Activated naive CD4-positive, alpha-beta T cell treated with Interleukin-2 at 50 U/mL for 16 hours (primary cell): Measurements from ENCODE around the gene EPB41L5.
"Not testable (repeated sequence)": the region's sequence is repeated elsewhere in the genome, so short reads cannot be mapped to it uniquely, and the experiment has no call there.

Experiments
- DNase-seq: peaks from one replicate; pipeline ENCODE4 v3.0.0-alpha.2; 2020

EPB41L5 gene

GRCh38 chr2:120104772-120105171, 91.9 kb downstream of the EPB41L5 start:
- DNase-seq = no peak

- no peak for DNase-seq
Observed at GRCh38 chr2:120105360-120105759, 92.5 kb downstream of the EPB41L5 start.

GRCh38 chr2:120108049-120108448, 95.2 kb downstream of the EPB41L5 start:
- no peak for DNase-seq

- no peak for DNase-seq
Observed at GRCh38 chr2:120108749-120109148, 95.9 kb downstream of the EPB41L5 start.

- no peak for DNase-seq
Observed at GRCh38 chr2:120109186-120110061, 96.5 kb downstream of the EPB41L5 start.

GRCh38 chr2:120110062-120110362, 97.1 kb downstream of the EPB41L5 start:
- no peak for DNase-seq

GRCh38 chr2:120110507-120110906, 97.6 kb downstream of the EPB41L5 start:
- DNase-seq = no peak

- DNase-seq = no peak
Observed at GRCh38 chr2:120111193-120111592, 98.3 kb downstream of the EPB41L5 start.

GRCh38 chr2:120118018-120118417, 105.1 kb downstream of the EPB41L5 start:
- DNase-seq = no peak

- no peak for DNase-seq
Observed at GRCh38 chr2:120118471-120118870, 105.6 kb downstream of the EPB41L5 start.

GRCh38 chr2:120121337-120121736, 108.5 kb downstream of the EPB41L5 start:
- DNase-seq = not testable (repeated sequence)

GRCh38 chr2:120123090-120123489, 110.2 kb downstream of the EPB41L5 start:
- no peak for DNase-seq

GRCh38 chr2:120125195-120125594, 112.3 kb downstream of the EPB41L5 start:
- no peak for DNase-seq

- no peak for DNase-seq
Observed at GRCh38 chr2:120128216-120128615, 115.3 kb downstream of the EPB41L5 start.

- DNase-seq = no peak
Observed at GRCh38 chr2:120132190-120132589, 119.3 kb downstream of the EPB41L5 start.

- no peak for DNase-seq
Observed at GRCh38 chr2:120132691-120133090, 119.8 kb downstream of the EPB41L5 start.

GRCh38 chr2:120133572-120134244, 120.8 kb downstream of the EPB41L5 start:
- DNase-seq = no peak

- DNase-seq = no peak
Observed at GRCh38 chr2:120134263-120134662, 121.4 kb downstream of the EPB41L5 start.

- not testable (repeated sequence) for DNase-seq
Observed at GRCh38 chr2:120135013-120135412, 122.1 kb downstream of the EPB41L5 start.

GRCh38 chr2:120140866-120141265, 128.0 kb downstream of the EPB41L5 start:
- no peak for DNase-seq

- DNase-seq = no peak
Observed at GRCh38 chr2:120141300-120142069, 128.6 kb downstream of the EPB41L5 start.

GRCh38 chr2:120142528-120143219, 129.8 kb downstream of the EPB41L5 start:
- no peak for DNase-seq

GRCh38 chr2:120148229-120148628, 135.4 kb downstream of the EPB41L5 start:
- DNase-seq = no peak
